ENCODE measurements around the gene CHTF8.

The CHTF8 gene

DNA sequence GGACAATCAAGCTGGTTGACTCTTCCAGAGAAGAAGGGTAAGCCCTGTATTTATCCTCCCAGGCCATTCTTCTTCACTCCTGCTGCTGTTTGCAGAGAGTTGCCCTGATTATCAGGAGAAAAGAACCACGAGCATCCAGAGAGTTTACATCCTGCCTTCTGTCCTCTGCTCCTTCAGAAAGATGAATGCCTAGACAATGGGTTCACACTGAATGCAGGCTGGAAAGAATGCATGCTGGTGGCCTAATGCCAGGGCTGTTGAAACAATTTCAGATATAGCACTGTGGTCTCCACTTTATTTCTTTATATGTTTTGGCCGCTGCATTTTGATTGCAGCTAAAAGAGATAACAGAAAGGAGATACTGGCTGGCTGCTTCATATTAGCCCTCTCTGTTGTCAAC lies 48.1 kb downstream of the CHTF8 start:
- Histone ChIP-seq H4K20me1 (ENCODE audit: insufficient read depth, low read length, poor library complexity, severe bottlenecking) (no peaks in the 10 kb centered on the region), H3K36me3 (ENCODE audit: insufficient read depth, low read length) (no peaks in the 10 kb centered on the region), H3K9ac (ENCODE audit: low read depth, low read length, poor library complexity, severe bottlenecking) (no peak overlapping the region), H3K79me2 (ENCODE audit: insufficient read depth, low read length) (no peaks in the 10 kb centered on the region), H2AFZ (ENCODE audit: low read length) (0 out of 2 replicates have a peak overlapping the region, but pooled peaks have one; percentile 21), H3K9me3 (ENCODE audit: insufficient read depth, low read depth, low read length) (no peaks in the 10 kb centered on the region), H3K4me2 (ENCODE audit: low read depth, low read length, poor library complexity, severe bottlenecking) (no peak overlapping the region), H3K4me3 (ENCODE audit: low read length, poor library complexity, severe bottlenecking) (no peak overlapping the region), H3F3A (ENCODE audit: low read depth) (no peaks in the 10 kb centered on the region), H3K9me2 (replicated peaks; ENCODE audit: low read depth, low read length) (no peaks in the 10 kb centered on the region), H3K4me1 (ENCODE audit: insufficient read depth, low read length, poor library complexity, severe bottlenecking) (peaks cover 8% of the 10 kb centered on the region), H3K27me3 (ENCODE audit: insufficient read depth, low read length, poor library complexity, severe bottlenecking) (no peaks in the 10 kb centered on the region)
- TF ChIP-seq, protein P1, sequence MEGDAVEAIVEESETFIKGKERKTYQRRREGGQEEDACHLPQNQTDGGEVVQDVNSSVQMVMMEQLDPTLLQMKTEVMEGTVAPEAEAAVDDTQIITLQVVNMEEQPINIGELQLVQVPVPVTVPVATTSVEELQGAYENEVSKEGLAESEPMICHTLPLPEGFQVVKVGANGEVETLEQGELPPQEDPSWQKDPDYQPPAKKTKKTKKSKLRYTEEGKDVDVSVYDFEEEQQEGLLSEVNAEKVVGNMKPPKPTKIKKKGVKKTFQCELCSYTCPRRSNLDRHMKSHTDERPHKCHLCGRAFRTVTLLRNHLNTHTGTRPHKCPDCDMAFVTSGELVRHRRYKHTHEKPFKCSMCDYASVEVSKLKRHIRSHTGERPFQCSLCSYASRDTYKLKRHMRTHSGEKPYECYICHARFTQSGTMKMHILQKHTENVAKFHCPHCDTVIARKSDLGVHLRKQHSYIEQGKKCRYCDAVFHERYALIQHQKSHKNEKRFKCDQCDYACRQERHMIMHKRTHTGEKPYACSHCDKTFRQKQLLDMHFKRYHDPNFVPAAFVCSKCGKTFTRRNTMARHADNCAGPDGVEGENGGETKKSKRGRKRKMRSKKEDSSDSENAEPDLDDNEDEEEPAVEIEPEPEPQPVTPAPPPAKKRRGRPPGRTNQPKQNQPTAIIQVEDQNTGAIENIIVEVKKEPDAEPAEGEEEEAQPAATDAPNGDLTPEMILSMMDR (conservative IDR thresholded peaks at IDR 0.05; ENCODE audit: low read length) = no peak
- TF ChIP-seq EZH2phosphoT487 (IDR thresholded peaks at IDR 0.05; ENCODE audit: borderline replicate concordance) = no peak

DNA sequence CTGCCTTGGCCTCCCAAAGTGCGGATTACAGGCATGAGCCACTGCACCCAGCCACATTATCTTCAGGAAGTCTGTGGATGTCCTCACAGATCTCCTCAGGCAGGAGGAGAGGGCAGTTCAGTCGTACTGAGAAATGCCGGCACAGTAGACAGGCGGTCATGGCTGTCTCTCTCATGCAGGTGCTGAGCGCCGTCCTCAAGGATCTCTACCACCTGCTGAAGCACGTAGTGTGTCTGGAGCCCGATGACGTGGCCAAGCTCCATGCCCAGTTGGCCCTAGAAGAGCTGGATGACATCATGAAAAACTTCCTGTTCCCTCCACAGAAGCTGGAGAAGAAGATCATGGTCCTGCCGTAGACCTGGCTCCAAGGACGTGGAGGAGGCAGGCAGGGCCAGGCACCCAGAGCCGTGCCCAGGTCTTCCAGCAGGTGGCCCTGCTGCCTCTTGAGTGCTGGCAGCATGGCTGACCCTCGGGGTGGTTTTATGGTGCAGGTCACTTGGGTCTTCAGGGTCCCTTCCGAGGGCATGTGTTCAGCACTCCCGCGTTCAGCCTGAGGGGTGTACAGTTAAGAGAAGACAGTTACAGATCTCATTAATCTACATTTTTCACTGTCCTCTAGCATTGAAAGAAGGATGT lies 49.0 kb downstream of the CHTF8 start:
- TF ChIP-seq, protein P1 (conservative IDR thresholded peaks at IDR 0.05; ENCODE audit: low read length) = peak; percentile 63
- TF ChIP-seq EZH2phosphoT487 (IDR thresholded peaks at IDR 0.05; ENCODE audit: borderline replicate concordance) = no peak
- H3K4me2 ChIP-seq (ENCODE audit: low read depth, low read length, poor library complexity, severe bottlenecking) = no peak overlapping the region
- no peak overlapping the region for H3K4me3 ChIP-seq (ENCODE audit: low read length, poor library complexity, severe bottlenecking)
- H3K9me2 ChIP-seq (replicated peaks; ENCODE audit: low read depth, low read length) = no peaks in the 10 kb centered on the region
- H4K20me1 ChIP-seq (ENCODE audit: insufficient read depth, low read length, poor library complexity, severe bottlenecking) = no peaks in the 10 kb centered on the region
- H3K9me3 ChIP-seq (ENCODE audit: insufficient read depth, low read depth, low read length) = no peaks in the 10 kb centered on the region
- no peaks in the 10 kb centered on the region for H3K27me3 ChIP-seq (ENCODE audit: insufficient read depth, low read length, poor library complexity, severe bottlenecking)
- no peaks in the 10 kb centered on the region for H3F3A ChIP-seq (ENCODE audit: low read depth)
- H3K4me1 ChIP-seq (ENCODE audit: insufficient read depth, low read length, poor library complexity, severe bottlenecking) = peaks cover 8% of the 10 kb centered on the region
- H3K79me2 ChIP-seq (ENCODE audit: insufficient read depth, low read length) = no peaks in the 10 kb centered on the region
- H3K36me3 ChIP-seq (ENCODE audit: insufficient read depth, low read length) = no peaks in the 10 kb centered on the region
- H3K9ac ChIP-seq (ENCODE audit: low read depth, low read length, poor library complexity, severe bottlenecking) = no peak overlapping the region
- H2AFZ ChIP-seq (ENCODE audit: low read length) = 0 out of 2 replicates have a peak overlapping the region, but pooled peaks have one; percentile 21

- Histone ChIP-seq H3K36me3 (ENCODE audit: insufficient read depth, low read length) (no peaks in the 10 kb centered on the region), H2AFZ (ENCODE audit: low read length) (no peak overlapping the region), H3K27me3 (ENCODE audit: insufficient read depth, low read length, poor library complexity, severe bottlenecking) (no peaks in the 10 kb centered on the region), H3K9me3 (ENCODE audit: insufficient read depth, low read depth, low read length) (no peaks in the 10 kb centered on the region), H4K20me1 (ENCODE audit: insufficient read depth, low read length, poor library complexity, severe bottlenecking) (no peaks in the 10 kb centered on the region), H3K4me1 (ENCODE audit: insufficient read depth, low read length, poor library complexity, severe bottlenecking) (no peaks in the 10 kb centered on the region), H3F3A (ENCODE audit: low read depth) (no peaks in the 10 kb centered on the region), H3K9me2 (replicated peaks; ENCODE audit: low read depth, low read length) (no peaks in the 10 kb centered on the region), H3K4me2 (ENCODE audit: low read depth, low read length, poor library complexity, severe bottlenecking) (no peak overlapping the region), H3K9ac (ENCODE audit: low read depth, low read length, poor library complexity, severe bottlenecking) (no peak overlapping the region), H3K4me3 (ENCODE audit: low read length, poor library complexity, severe bottlenecking) (no peak overlapping the region), H3K79me2 (ENCODE audit: insufficient read depth, low read length) (no peaks in the 10 kb centered on the region)
- no peak for TF ChIP-seq EZH2phosphoT487 (IDR thresholded peaks at IDR 0.05; ENCODE audit: borderline replicate concordance)
- TF ChIP-seq, protein P1 (conservative IDR thresholded peaks at IDR 0.05; ENCODE audit: low read length) = no peak
Observed at GRCh38 chr16:69079697-69080096, 52.7 kb downstream of the CHTF8 start.

Data from Loucy (cell line).